H9 (cell line): ENCODE results near the gene KCNE1. TPM values are rescaled to one million over a fixed set of nuclear protein-coding genes. Genes with fewer than 3 reads are reported as not detected.
"Not testable (repeated sequence)": the region's sequence is repeated elsewhere in the genome, so short reads cannot be mapped to it uniquely, and the experiment has no call there.

Experiments
- DNase-seq: peaks from one replicate; pipeline ENCODE4 v3.0.0-alpha.2; 2017
- H2AFZ ChIP-seq: one replicate; pipeline ENCODE4 v1.6.1; 2013; ENCODE audit warnings: mild to moderate bottlenecking, low read length, control low read depth, moderate library complexity
- H2AK5ac ChIP-seq: 2 replicates; pipeline ENCODE4 v1.6.1; 2013; ENCODE audit warnings: low read length, control low read depth, mixed read lengths; ENCODE audit not compliant: insufficient read length
- H2BK120ac ChIP-seq: one replicate; pipeline ENCODE4 v1.6.1; 2013; ENCODE audit warnings: low read depth, mild to moderate bottlenecking, low read length, control low read depth, inconsistent platforms; ENCODE audit not compliant: poor library complexity, severe bottlenecking
- H2BK12ac ChIP-seq: 2 replicates; pipeline ENCODE4 v1.6.1; 2013; ENCODE audit warnings: low read length, control low read depth, mixed read lengths, low read depth; ENCODE audit not compliant: insufficient read length
- H2BK15ac ChIP-seq: 2 replicates; pipeline ENCODE4 v1.6.1; 2013; ENCODE audit warnings: low read depth, low read length, control low read depth
- H2BK20ac ChIP-seq: one replicate; pipeline ENCODE4 v1.6.1; 2013; ENCODE audit warnings: low read depth, mild to moderate bottlenecking, low read length, control low read depth, inconsistent platforms; ENCODE audit not compliant: poor library complexity, severe bottlenecking
- H2BK5ac ChIP-seq: 2 replicates; pipeline ENCODE4 v1.6.1; 2013; ENCODE audit warnings: low read length, control low read depth, mixed read lengths; ENCODE audit not compliant: insufficient read length
- H3K14ac ChIP-seq: 2 replicates; pipeline ENCODE4 v1.6.1; 2013; ENCODE audit warnings: low read length, control low read depth; ENCODE audit not compliant: insufficient read depth
- H3K18ac ChIP-seq: 2 replicates; pipeline ENCODE4 v1.6.1; 2013; ENCODE audit warnings: low read depth, mild to moderate bottlenecking, mixed read lengths, low read length, control low read depth; ENCODE audit not compliant: insufficient read length
- H3K23ac ChIP-seq: 2 replicates; pipeline ENCODE4 v1.6.1; 2013; ENCODE audit warnings: low read length, control low read depth, mixed read lengths, low read depth; ENCODE audit not compliant: insufficient read length
- H3K23me2 ChIP-seq: 2 replicates; pipeline ENCODE4 v1.6.1; 2013; ENCODE audit warnings: low read depth, mild to moderate bottlenecking, mixed read lengths, low read length, control low read depth; ENCODE audit not compliant: insufficient read length, poor library complexity, severe bottlenecking
- H3K27ac ChIP-seq: 2 replicates; pipeline ENCODE4 v1.5.1; 2013; ENCODE audit warnings: low read length, control low read depth, mixed read lengths, low read depth; ENCODE audit not compliant: insufficient read length
- H3K27me3 ChIP-seq: 2 replicates; pipeline ENCODE4 v1.6.1; 2013; ENCODE audit warnings: low read length, control low read depth, inconsistent platforms; ENCODE audit not compliant: insufficient read depth
- H3K4ac ChIP-seq: 2 replicates; pipeline ENCODE4 v1.6.1; 2013; ENCODE audit warnings: low read depth, mild to moderate bottlenecking, control low read depth, inconsistent platforms, low read length, moderate library complexity
- H3K4me1 ChIP-seq: 2 replicates; pipeline ENCODE4 v1.6.1; 2013; ENCODE audit warnings: low read length, control low read depth, inconsistent platforms; ENCODE audit not compliant: insufficient read depth
- H3K4me2 ChIP-seq: 2 replicates; pipeline ENCODE4 v1.6.1; 2013; ENCODE audit warnings: low read length, control low read depth, mixed read lengths; ENCODE audit not compliant: insufficient read length, insufficient read depth
- H3K56ac ChIP-seq: 2 replicates; pipeline ENCODE4 v1.6.1; 2013; ENCODE audit warnings: low read depth, mild to moderate bottlenecking, mixed read lengths, low read length, control low read depth; ENCODE audit not compliant: insufficient read length
- H3K79me1 ChIP-seq: 2 replicates; pipeline ENCODE4 v1.6.1; 2013; ENCODE audit warnings: low read depth, mild to moderate bottlenecking, moderate library complexity, low read length, control low read depth, inconsistent platforms; ENCODE audit not compliant: insufficient read depth, poor library complexity, severe bottlenecking
- H3K79me2 ChIP-seq: 2 replicates; pipeline ENCODE4 v1.6.1; 2013; ENCODE audit warnings: low read length, control low read depth, inconsistent platforms; ENCODE audit not compliant: insufficient read depth
- H3K9ac ChIP-seq: 2 replicates; pipeline ENCODE4 v1.6.1; 2013; ENCODE audit warnings: low read length, control low read depth, mixed read lengths; ENCODE audit not compliant: insufficient read length; ENCODE audit errors: extremely low read depth
- H3K9me3 ChIP-seq: one replicate; pipeline ENCODE4 v1.6.1; 2013; ENCODE audit warnings: low read depth, low read length, inconsistent platforms; ENCODE audit not compliant: control insufficient read depth
- H3T11ph ChIP-seq: one replicate; pipeline ENCODE4 v1.6.1; 2013; ENCODE audit warnings: mild to moderate bottlenecking, low read length, control low read depth, inconsistent platforms
- H4K20me1 ChIP-seq: one replicate; pipeline ENCODE4 v1.6.1; 2013; ENCODE audit not compliant: control insufficient read depth, insufficient read length, insufficient read depth
- H4K5ac ChIP-seq: 2 replicates; pipeline ENCODE4 v1.6.1; 2013; ENCODE audit warnings: low read depth, mild to moderate bottlenecking, mixed read lengths, low read length, control low read depth; ENCODE audit not compliant: insufficient read length
- H4K8ac ChIP-seq: replicated peaks from 2 replicates; pipeline ENCODE4 v1.6.1; 2013; ENCODE audit warnings: low read length, control low read depth, mixed read lengths, low read depth; ENCODE audit not compliant: insufficient read length
- H4K91ac ChIP-seq: 2 replicates; pipeline ENCODE4 v1.6.1; 2013; ENCODE audit warnings: low read depth, mild to moderate bottlenecking, moderate library complexity, mixed read lengths, low read length, control low read depth; ENCODE audit not compliant: insufficient read length
- H3K27ac Mint-ChIP-seq, 3 experiments: 2 replicates in 2 of 3; 3 replicates in 1 of 3; pipeline ENCODE4 v1.8.0; 2020 to 2021; ENCODE audit warnings: mixed read lengths in 3 of 3, mild to moderate bottlenecking in 1 of 3, moderate library complexity in 1 of 3
- H3K27me3 Mint-ChIP-seq: 2 replicates; pipeline ENCODE4 v1.8.0; 2021; ENCODE audit warnings: low read depth, mild to moderate bottlenecking, moderate library complexity, mixed read lengths
- H3K36me3 Mint-ChIP-seq, 3 experiments: 2 replicates in 2 of 3; 3 replicates in 1 of 3; pipeline ENCODE4 v1.8.0; 2020 to 2021; ENCODE audit warnings: low read depth in 3 of 3, mixed read lengths in 3 of 3; ENCODE audit not compliant: insufficient read depth in 1 of 3
- H3K4me1 Mint-ChIP-seq, 2 experiments: 2 replicates each; pipeline ENCODE4 v1.8.0; 2020; ENCODE audit warnings: mixed read lengths in 2 of 2
- H3K4me3 Mint-ChIP-seq, 2 experiments: 2 replicates in 1 of 2; 3 replicates in 1 of 2; pipeline ENCODE4 v1.8.0; 2020 to 2021; ENCODE audit warnings: mild to moderate bottlenecking in 2 of 2, mixed read lengths in 2 of 2, moderate library complexity in 1 of 2
- H3K9me3 Mint-ChIP-seq, 2 experiments: 2 replicates in 1 of 2; 3 replicates in 1 of 2; pipeline ENCODE4 v1.8.0; 2020; ENCODE audit warnings: mild to moderate bottlenecking in 2 of 2, mixed read lengths in 2 of 2, moderate library complexity in 1 of 2
- whole genome bisulfite sequencing: extraction: QIAGEN DNeasy Blood & Tissue Kit; methylation state at CpG from one replicate; pipeline ENCODE4 v1.1.7; 2013; ENCODE audit warnings: missing lambda C conversion rate, low lambda C conversion rate, mixed read lengths; ENCODE audit not compliant: insufficient read length; ENCODE audit errors: extremely low coverage; 5-methylcytosine and 5-hydroxymethylcytosine counted together
- total RNA-seq: library from RNA; stranded (reverse); gene quantifications from 2 replicates; pipeline ENCODE4 v1.2.1, GENCODE V29; 2021

KCNE1 gene
- total RNA-seq, 1 experiment from 2014 or later, result 0.28 TPM

- H2AFZ ChIP-seq, H3K79me2 ChIP-seq, H2BK5ac ChIP-seq, H2BK120ac ChIP-seq, H3K27ac ChIP-seq, H3T11ph ChIP-seq, H3K9me3 ChIP-seq, H2BK12ac ChIP-seq, H3K4me1 Mint-ChIP-seq, H2AK5ac ChIP-seq, H3K27ac Mint-ChIP-seq, H3K9me3 Mint-ChIP-seq, H3K14ac ChIP-seq, H3K9ac ChIP-seq, H3K4ac ChIP-seq, H4K8ac ChIP-seq, H4K5ac ChIP-seq, H3K56ac ChIP-seq, H3K18ac ChIP-seq, H2BK20ac ChIP-seq, H4K20me1 ChIP-seq, H3K23ac ChIP-seq, H3K23me2 ChIP-seq, H3K27me3 Mint-ChIP-seq, H3K27me3 ChIP-seq, H3K79me1 ChIP-seq, DNase-seq, H2BK15ac ChIP-seq, H3K4me1 ChIP-seq, H4K91ac ChIP-seq, H3K4me2 ChIP-seq, H3K4me3 Mint-ChIP-seq, H3K36me3 Mint-ChIP-seq: not testable (repeated sequence)
- no CpG with 5 or more reads among the region's 6 CpGs for WGBS
Observed at GRCh38 chr21:34456180-34456579, 55.8 kb downstream of the KCNE1 start.

GRCh38 chr21:34455628-34456027 is 56.4 kb downstream of the KCNE1 start:
- H3K18ac ChIP-seq, H2BK120ac ChIP-seq, H3T11ph ChIP-seq, H3K9me3 Mint-ChIP-seq, H3K27me3 ChIP-seq, H3K23ac ChIP-seq, H3K36me3 Mint-ChIP-seq, DNase-seq, H3K56ac ChIP-seq, H4K91ac ChIP-seq, H3K4me2 ChIP-seq, H3K27ac Mint-ChIP-seq, H2BK15ac ChIP-seq, H3K4ac ChIP-seq, H3K9ac ChIP-seq, H3K14ac ChIP-seq, H2BK12ac ChIP-seq, H3K23me2 ChIP-seq, H3K4me1 Mint-ChIP-seq, H3K79me1 ChIP-seq, H3K27me3 Mint-ChIP-seq, H2BK5ac ChIP-seq, H3K79me2 ChIP-seq, H4K5ac ChIP-seq, H4K20me1 ChIP-seq, H3K4me3 Mint-ChIP-seq, H3K27ac ChIP-seq, H2BK20ac ChIP-seq, H2AK5ac ChIP-seq, H2AFZ ChIP-seq, H3K4me1 ChIP-seq, H4K8ac ChIP-seq, H3K9me3 ChIP-seq: not testable (repeated sequence)
- WGBS, result no CpG with 5 or more reads among the region's 10 CpGs
